RWPE1 (cell line): ENCODE measurements around the gene UNC13C.

Source experiments
- CTCF ChIA-PET: fragments of 350-600 bp; sonication (Branson Sonifier 250); formaldehyde crosslinking; extraction: SDS; loops from one replicate; lab custom pipeline; 2021; lab: Yijun Ruan, JAX
- POLR2A ChIA-PET: fragments of 400-600 bp; formaldehyde crosslinking; extraction: SDS; loops from one replicate; lab custom pipeline; 2020; ENCODE audit warnings: antibody characterized with exemption; ENCODE audit not compliant: low non-redundant PET; lab: Yijun Ruan, JAX
- DNase-seq: peaks from one replicate; pipeline ENCODE4 v3.0.0; 2012; ENCODE audit warnings: low spot score
- H3K27ac ChIP-seq: fragments of 450-650 bp; 2 replicates; pipeline ENCODE4 v1.5.1; 2017
- CTCF ChIP-seq: fragments of 450-650 bp; conservative IDR thresholded peaks from 2 replicates; pipeline ENCODE4 v1.5.1; 2017; ENCODE audit warnings: low read depth, mild to moderate bottlenecking

UNC13C gene

GRCh38 chr15:54353726-54354125 is 375.5 kb downstream of the UNC13C start:
- DNase-seq: no peak
- ChIA-PET POLR2A (no interaction called here), CTCF (no interaction called here)
- no peak for TF ChIP-seq CTCF
- no peak overlapping the region for H3K27ac ChIP-seq

- no peak for DNase-seq
- H3K27ac ChIP-seq: no peak overlapping the region
- TF ChIP-seq CTCF: no peak
- ChIA-PET POLR2A (no interaction called here), CTCF (no interaction called here)
Observed at GRCh38 chr15:54354341-54354740, 376.1 kb downstream of the UNC13C start.

GRCh38 chr15:54364961-54365360 is 386.7 kb downstream of the UNC13C start:
- no peak for DNase-seq
- ChIA-PET POLR2A (no interaction called here), CTCF (interaction anchor here (0.6 kb wide), 2 partner anchors 114 to 744 kb away, joined by 3 to 7 read pairs; no protein-coding TSS in a partner anchor)
- no peak overlapping the region for H3K27ac ChIP-seq
- no peak for TF ChIP-seq CTCF

GRCh38 chr15:54373332-54373731 is 395.1 kb downstream of the UNC13C start:
- ChIA-PET POLR2A (no interaction called here), CTCF (interaction anchor here (0.7 kb wide), 1 partner anchor 11 kb away, joined by 3 read pairs; no protein-coding TSS in a partner anchor)
- H3K27ac ChIP-seq: no peak overlapping the region
- TF ChIP-seq CTCF: no peak
- no peak for DNase-seq

GRCh38 chr15:54374184-54374952 is 396.1 kb downstream of the UNC13C start:
- H3K27ac ChIP-seq: no peak overlapping the region
- DNase-seq: no peak
- POLR2A ChIA-PET: no interaction called here
- CTCF ChIA-PET: interaction anchor here (0.6 to 0.7 kb wide), 2 partner anchors 12 to 254 kb away, joined by 3 read pairs; no protein-coding TSS in a partner anchor
- TF ChIP-seq CTCF: no peak

- POLR2A ChIA-PET: no interaction called here
- TF ChIP-seq CTCF: no peak
- no peak for DNase-seq
- H3K27ac ChIP-seq: no peak overlapping the region
- CTCF ChIA-PET: no interaction called here
Observed at GRCh38 chr15:54387799-54388198, 409.6 kb downstream of the UNC13C start.
